Gastrocnemius medialis (tissue), 4 donors: ENCODE results near the gene ACTN2. TPM values are rescaled to one million over a fixed set of nuclear protein-coding genes. Genes with fewer than 3 reads are reported as not detected.
A peak's percentile ranks its signal among the peaks of the same experiment; 100 is the strongest.
"Not testable (repeated sequence)": the region's sequence is repeated elsewhere in the genome, so short reads cannot be mapped to it uniquely, and the experiment has no call there.

Source experiments
- ATAC-seq, 2 donors: fragments of 150-250 bp; one replicate each; pipeline ENCODE4 v1.9.1; 2016
- DNase-seq, 2 donors: peaks; one replicate each; pipeline ENCODE4 v3.0.0-alpha.2; 2019
- H3K27ac ChIP-seq, 4 donors: fragments of 200-600 bp; sonication (generic); 1 replicate in 1 of 4; 2 replicates in 3 of 4; pipeline ENCODE4 v1.5.1; 2016 to 2018; ENCODE audit warnings: mild to moderate bottlenecking in 2 of 4, moderate library complexity in 1 of 4
- H3K27me3 ChIP-seq, 3 donors: fragments of 200-600 bp; sonication (generic) in 2 of 3; 1 replicate in 1 of 3; 2 replicates in 2 of 3; pipeline versions ENCODE4 v1.5.1 to v1.6.0; 2016 to 2019; ENCODE audit warnings: mild to moderate bottlenecking in 1 of 3, moderate library complexity in 1 of 3
- H3K36me3 ChIP-seq, 2 donors: fragments of 200-600 bp; sonication (generic) in 1 of 2; one replicate each; pipeline ENCODE4 v1.5.1; 2017 to 2018
- H3K4me1 ChIP-seq, 2 donors: fragments of 200-600 bp; sonication (generic) in 1 of 2; one replicate each; pipeline ENCODE4 v1.5.1; 2016 to 2017; ENCODE audit warnings: mild to moderate bottlenecking in 2 of 2
- H3K4me3 ChIP-seq, 4 donors: fragments of 200-600 bp; sonication (generic) in 3 of 4; 1 replicate in 1 of 4; 2 replicates in 3 of 4; pipeline ENCODE4 v1.5.1; 2016 to 2019; ENCODE audit warnings: mild to moderate bottlenecking in 2 of 4
- H3K9me3 ChIP-seq, 3 donors: fragments of 200-600 bp; sonication (generic) in 2 of 3; 1 replicate in 1 of 3; 2 replicates in 2 of 3; pipeline ENCODE4 v1.5.1; 2016 to 2019
- CTCF ChIP-seq, 5 experiments: fragments of 450-650 bp in 3 of 5; fragments of 200-600 bp in 2 of 5; sonication (generic) in 2 of 5; IDR thresholded peaks in 4 of 5; conservative IDR thresholded peaks in 1 of 5; 1 replicate in 4 of 5; 2 replicates in 1 of 5; pipeline ENCODE4 v1.5.1; 2016 to 2019; ENCODE audit warnings: antibody characterized with exemption in 5 of 5, mild to moderate bottlenecking in 3 of 5, moderate library complexity in 3 of 5
- POLR2A ChIP-seq, 2 donors: fragments of 450-650 bp; IDR thresholded peaks; one replicate each; pipeline ENCODE4 v1.6.1; 2017; ENCODE audit warnings: antibody characterized with exemption in 2 of 2, mild to moderate bottlenecking in 2 of 2, moderate library complexity in 2 of 2
- in situ Hi-C, 4 donors: fragments of 200-750 bp; cut with MboI; loops; one replicate each; pipeline versions ENCODE4 v1.15.0 to v1.8.0; 2017; ENCODE audit warnings: low sequenced_read_pairs in 4 of 4
- intact Hi-C: fragments of 100-400 bp; cut with DNase I; formaldehyde crosslinking; loops from one replicate; pipeline ENCODE4 v1.15.1; 2023; ENCODE audit warnings: low total_unique reads
- total RNA-seq, 4 donors: library from RNA; depleted of rRNA; stranded (reverse); fragments of >200 nt; gene quantifications; one replicate each; pipeline versions ENCODE4 v1.1.0 to v1.2.3, GENCODE V29; 2016

ACTN2 gene
- total RNA-seq, 4 donors from 2014 or later: 503 to 1,706 (median 1,214) TPM

- Histone ChIP-seq H3K4me3 (no peak overlapping the region), H3K27ac (peak overlapping the region; percentile 70 to 80 (median 76)), H3K4me1 (peaks cover 11 to 14% of the 10 kb centered on the region in 2 donors), H3K27me3 (no peaks in the 10 kb centered on the region), H3K9me3 (no peaks in the 10 kb centered on the region), H3K36me3 (no peaks in the 10 kb centered on the region)
- no peak for TF ChIP-seq POLR2A (IDR thresholded peaks at IDR 0.05)
- no peak for TF ChIP-seq CTCF (IDR thresholded peaks at IDR 0.05 in 4 of 5, conservative IDR thresholded peaks at IDR 0.05 in 1 of 5)
- DNase-seq: no peak
- in situ Hi-C loops (no loop called here), intact Hi-C loops (loop anchor here (2.0 kb wide), 1 partner anchor 25 kb away; no protein-coding TSS in a partner anchor)
- ATAC-seq: peak; percentile 56 to 76
These were observed 26.3 kb upstream of the ACTN2 start for GRCh38 chr1:236659792-236660587.

GRCh38 chr1:236663934-236664333 lies 22.4 kb upstream of the ACTN2 start:
- no peak for DNase-seq
- ATAC-seq: no peak
- Histone ChIP-seq H3K4me1 (peaks cover 11 to 14% of the 10 kb centered on the region in 2 donors), H3K9me3 (no peaks in the 10 kb centered on the region), H3K4me3 (no peak overlapping the region), H3K27me3 (no peaks in the 10 kb centered on the region), H3K27ac (no peak overlapping the region), H3K36me3 (no peaks in the 10 kb centered on the region)
- intact Hi-C loops: no loop called here
- in situ Hi-C loops: no loop called here
- TF ChIP-seq CTCF (IDR thresholded peaks at IDR 0.05 in 4 of 5, conservative IDR thresholded peaks at IDR 0.05 in 1 of 5): no peak
- TF ChIP-seq POLR2A (IDR thresholded peaks at IDR 0.05): no peak

- H3K27ac ChIP-seq, H3K27me3 ChIP-seq, DNase-seq, in situ Hi-C loops, H3K36me3 ChIP-seq, H3K9me3 ChIP-seq, H3K4me3 ChIP-seq, ATAC-seq, intact Hi-C loops: not testable (repeated sequence)
- peaks cover 6 to 13% of the 10 kb centered on the region in 2 donors for H3K4me1 ChIP-seq
These were observed 17.4 kb upstream of the ACTN2 start for GRCh38 chr1:236668909-236669308.

DNA sequence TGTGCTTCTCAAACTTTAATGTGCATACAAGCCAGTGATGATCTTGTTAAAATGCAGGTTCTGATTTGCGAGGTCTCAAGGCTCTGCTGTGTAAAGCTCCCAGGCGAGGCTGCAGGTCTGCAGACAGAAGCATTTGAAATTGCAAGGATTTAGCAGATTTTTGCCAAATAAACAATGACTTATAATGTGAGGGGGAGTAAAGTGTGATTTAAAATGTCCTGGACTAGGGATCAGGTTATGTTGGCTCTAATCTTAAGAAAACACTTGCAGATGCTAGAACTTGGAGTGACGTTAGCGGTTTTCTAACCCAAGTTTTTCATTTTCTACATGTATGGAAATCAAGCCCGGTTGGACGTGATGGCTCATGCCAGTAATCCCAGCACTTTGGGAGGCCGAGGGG lies 16.2 kb upstream of the ACTN2 start:
- Histone ChIP-seq H3K27ac (no peak overlapping the region), H3K4me3 (no peak overlapping the region)
- intact Hi-C loops: no loop called here

More for the DNA sequence above, 16.2 kb upstream of the ACTN2 start:
- no peak for TF ChIP-seq POLR2A (IDR thresholded peaks at IDR 0.05)
- no peak for TF ChIP-seq CTCF (IDR thresholded peaks at IDR 0.05 in 4 of 5, conservative IDR thresholded peaks at IDR 0.05 in 1 of 5)
- Histone ChIP-seq H3K9me3 (no peaks in the 10 kb centered on the region), H3K27me3 (no peaks in the 10 kb centered on the region), H3K36me3 (no peaks in the 10 kb centered on the region), H3K4me1 (peaks cover 6 to 16% of the 10 kb centered on the region in 2 donors)
- DNase-seq (no peak), ATAC-seq (no peak)
- in situ Hi-C loops: no loop called here
